Fibroblast of villous mesenchyme (primary cell): ENCODE results near the gene SAP25. TPM values are rescaled to one million over a fixed set of nuclear protein-coding genes. Genes with fewer than 3 reads are reported as not detected.

Source experiments
- DNase-seq: peaks from one replicate; pipeline ENCODE4 v3.0.0-alpha.2; 2010; ENCODE audit warnings: low read depth
- H3K4me3 ChIP-seq: 2 replicates; pipeline ENCODE4 v1.5.1; 2011; ENCODE audit warnings: low read depth, mild to moderate bottlenecking, low read length
- total RNA-seq: library from RNA; depleted of rRNA; stranded (reverse); fragments of >200 nt; gene quantifications from 2 replicates; pipeline ENCODE4 v1.2.3, GENCODE V29; 2012
- TF ChIP-seq, protein P1 (sequence below): IDR thresholded peaks from 2 replicates; pipeline ENCODE4 v1.5.1; 2012; ENCODE audit warnings: low read depth, mild to moderate bottlenecking, low read length; ENCODE audit not compliant: insufficient read depth

Gene SAP25
- total RNA-seq, 1 donor: not detected

DNA sequence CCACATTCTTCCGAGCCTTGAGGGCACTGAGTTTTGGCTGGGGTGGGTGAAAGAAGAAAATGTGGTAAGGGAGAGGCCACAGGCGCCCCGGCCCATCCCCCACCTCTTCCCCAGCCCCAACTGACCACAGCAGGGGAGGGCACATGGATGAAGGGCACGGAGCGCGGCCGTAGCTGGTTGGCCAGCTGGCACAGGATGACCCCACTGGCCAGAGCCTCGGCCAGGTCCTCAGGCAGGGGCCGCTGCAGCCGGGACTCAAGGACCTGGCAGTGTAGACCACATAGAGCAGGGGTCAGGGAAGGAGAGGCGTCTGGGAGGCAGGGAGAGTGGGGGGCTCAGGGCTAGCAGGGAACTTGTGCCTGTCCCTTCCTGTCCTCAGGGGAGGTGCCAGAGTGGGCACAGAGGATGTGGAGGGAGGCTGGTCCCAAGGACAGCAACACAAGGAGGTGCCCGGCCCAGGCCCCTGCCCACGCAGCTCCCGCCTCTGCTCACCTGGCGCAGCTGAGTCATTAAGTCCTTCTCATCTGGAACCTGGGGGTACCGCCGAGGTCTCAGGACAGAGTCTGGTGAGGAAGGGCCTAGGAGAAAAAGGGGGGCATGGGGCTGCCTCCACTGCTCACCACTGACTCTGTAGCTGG lies 2.2 kb upstream of the SAP25 start:
- TF ChIP-seq, protein P1, sequence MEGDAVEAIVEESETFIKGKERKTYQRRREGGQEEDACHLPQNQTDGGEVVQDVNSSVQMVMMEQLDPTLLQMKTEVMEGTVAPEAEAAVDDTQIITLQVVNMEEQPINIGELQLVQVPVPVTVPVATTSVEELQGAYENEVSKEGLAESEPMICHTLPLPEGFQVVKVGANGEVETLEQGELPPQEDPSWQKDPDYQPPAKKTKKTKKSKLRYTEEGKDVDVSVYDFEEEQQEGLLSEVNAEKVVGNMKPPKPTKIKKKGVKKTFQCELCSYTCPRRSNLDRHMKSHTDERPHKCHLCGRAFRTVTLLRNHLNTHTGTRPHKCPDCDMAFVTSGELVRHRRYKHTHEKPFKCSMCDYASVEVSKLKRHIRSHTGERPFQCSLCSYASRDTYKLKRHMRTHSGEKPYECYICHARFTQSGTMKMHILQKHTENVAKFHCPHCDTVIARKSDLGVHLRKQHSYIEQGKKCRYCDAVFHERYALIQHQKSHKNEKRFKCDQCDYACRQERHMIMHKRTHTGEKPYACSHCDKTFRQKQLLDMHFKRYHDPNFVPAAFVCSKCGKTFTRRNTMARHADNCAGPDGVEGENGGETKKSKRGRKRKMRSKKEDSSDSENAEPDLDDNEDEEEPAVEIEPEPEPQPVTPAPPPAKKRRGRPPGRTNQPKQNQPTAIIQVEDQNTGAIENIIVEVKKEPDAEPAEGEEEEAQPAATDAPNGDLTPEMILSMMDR: no peak
- no peak for DNase-seq
- no peak overlapping the region for H3K4me3 ChIP-seq

DNA sequence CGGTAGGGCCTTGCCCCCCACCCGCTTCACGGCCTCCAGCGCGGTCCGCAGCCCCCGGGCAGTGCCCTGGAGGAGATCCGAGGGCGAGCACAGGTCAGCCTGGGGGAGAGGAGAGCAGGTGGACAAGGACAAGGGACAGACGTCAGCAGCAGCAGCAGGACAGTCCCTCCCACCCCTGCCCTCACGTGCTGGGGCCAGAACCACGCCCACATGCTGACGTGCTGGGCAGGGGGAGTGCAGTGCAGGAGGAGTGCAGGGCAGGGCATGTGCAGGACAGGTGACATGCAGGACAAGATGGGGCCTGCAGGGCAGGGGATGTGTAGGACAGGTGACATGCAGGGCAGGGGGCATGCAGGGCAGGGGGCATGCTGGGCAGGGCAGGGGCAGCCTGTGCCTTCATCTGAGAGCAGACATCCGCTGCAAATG lies 1.5 kb upstream of the SAP25 start:
- TF ChIP-seq, protein P1: no peak
- no peak overlapping the region for H3K4me3 ChIP-seq
- DNase-seq: no peak

DNA sequence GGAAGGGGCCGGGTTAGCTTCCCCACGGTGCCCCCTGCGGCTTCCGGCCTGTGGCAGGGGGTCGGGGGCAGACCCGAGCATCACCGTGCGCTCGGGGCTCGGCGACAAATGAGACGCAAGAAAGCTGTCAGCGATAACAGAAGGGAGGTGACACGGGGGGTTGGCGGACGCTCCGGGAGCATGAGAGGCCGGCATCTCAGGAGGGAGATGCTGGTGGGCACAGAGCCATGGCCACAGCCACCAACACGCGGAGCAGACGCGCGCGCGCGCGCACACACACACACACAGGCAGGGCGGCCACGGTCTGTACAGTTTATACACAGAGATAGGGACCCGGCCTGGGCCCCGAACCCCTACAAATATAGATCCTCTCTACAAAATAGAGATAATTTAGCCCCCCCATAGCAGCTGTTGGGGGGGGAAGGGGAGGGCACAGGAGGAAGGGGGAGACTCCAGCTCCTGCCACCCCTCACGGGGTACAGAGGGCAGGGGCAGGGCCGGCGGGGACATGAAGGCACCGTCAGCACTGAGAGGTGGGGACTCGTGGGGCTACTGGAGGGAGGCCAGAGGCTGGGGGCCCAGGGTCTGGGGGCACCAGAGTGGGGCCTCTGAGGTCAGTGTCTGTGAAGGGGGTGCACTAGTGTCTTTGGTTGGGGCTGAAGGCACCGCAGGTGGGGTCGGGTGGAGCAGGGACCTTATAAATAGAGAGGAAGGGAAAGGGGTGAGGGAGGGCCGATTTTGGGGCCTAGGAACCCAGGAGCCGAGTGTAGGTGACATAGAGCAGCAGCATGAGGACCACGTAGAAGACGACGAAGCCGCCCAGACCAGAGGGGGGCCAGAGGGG lies 884 bp upstream of the SAP25 start:
- H3K4me3 ChIP-seq: no peak overlapping the region
- no peak for DNase-seq
- TF ChIP-seq, protein P1: no peak

DNA sequence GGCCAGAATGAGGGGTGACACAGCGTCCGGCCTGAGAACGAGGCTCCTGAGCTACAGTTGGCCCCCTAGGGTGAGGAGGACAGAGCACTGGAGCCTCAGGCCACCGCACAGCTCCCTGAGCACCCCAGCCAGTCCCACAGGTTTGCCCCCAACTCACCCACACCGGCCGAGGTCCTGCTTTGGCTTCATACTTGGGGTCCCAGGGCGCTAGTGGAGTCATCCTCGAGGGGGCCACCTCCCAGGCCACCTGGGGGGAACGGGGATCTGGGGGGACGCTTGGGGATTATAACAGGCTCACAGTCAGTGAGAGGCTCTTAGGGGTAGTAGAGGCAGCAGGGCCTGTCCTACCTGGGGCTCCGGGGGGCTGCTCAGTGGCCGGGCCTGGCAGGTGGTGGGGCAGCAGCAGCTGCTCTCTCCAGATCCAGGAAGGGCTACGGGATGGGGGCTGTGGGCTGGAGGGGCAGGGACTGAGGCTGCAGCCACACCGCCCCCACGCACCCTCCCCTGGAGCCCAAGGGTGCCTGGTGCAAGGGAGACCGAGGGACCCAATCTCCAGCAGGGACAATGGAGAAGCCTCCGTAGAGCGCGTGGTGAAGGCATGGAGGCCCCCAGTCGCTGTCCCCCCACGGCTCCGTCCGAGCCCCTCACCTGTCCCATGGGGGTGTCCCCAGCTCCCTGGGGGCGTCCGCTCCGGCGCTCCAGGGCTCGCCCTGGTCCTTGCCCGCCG lies 588 bp downstream of the SAP25 start:
- no peak for DNase-seq
- no peak overlapping the region for H3K4me3 ChIP-seq
- TF ChIP-seq, protein P1: no peak

DNA sequence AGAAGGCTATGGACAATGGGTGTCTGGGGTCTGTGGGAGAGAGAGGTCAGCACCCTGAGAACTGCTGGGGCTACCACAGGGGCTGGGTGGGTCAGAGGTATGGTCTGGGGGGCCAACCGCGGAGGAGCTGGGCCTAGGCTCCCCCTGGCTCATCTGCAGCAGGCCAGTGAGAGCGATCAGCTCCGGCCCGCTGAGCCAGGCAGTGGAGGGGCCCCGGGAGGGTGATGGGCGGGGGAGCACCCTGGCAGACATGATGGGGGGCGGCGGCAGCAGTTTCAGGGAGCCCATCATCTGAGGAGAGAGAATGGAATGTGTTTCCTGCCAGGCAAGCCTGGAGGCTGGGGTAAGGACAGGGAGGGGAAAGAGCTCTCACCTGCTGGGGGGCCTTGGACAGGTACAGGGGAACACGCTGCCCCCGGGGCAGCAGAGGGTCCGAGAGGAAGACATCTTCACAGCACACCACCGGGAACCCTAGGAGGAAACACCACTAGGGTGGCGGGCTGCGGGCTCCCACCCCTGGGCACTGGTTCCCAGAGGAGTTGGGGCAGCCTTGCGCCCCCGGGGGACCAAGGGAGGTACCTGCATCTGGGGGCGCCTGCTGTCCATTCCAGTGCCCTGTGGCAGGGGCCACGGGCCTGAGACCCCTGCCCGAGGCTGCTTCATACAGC lies 1.3 kb downstream of the SAP25 start:
- no peak for DNase-seq
- TF ChIP-seq, protein P1: no peak
- H3K4me3 ChIP-seq: no peak overlapping the region

DNA sequence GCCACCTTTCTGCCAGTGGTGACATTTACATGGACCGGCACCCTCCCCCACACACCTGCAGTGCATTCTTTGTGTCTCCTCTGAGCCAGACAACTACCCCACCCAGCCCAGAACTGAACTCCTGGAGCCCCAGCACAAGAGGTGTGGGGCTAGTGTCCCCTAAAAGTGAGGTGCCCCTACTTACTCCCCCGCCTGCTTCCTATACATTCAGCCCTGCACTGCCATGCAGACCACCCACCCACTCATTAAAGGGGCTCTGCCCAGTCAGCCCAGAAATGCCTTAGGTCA lies 1.9 kb downstream of the SAP25 start:
- TF ChIP-seq, protein P1: no peak
- H3K4me3 ChIP-seq: no peak overlapping the region
- DNase-seq: no peak
